ELR (cell line): ENCODE measurements around the gene PRM3.

Experiments
- DNase-seq: peaks from one replicate; pipeline ENCODE4 v3.0.0-alpha.2; 2015; ENCODE audit warnings: low read depth

PRM3 gene

DNA sequence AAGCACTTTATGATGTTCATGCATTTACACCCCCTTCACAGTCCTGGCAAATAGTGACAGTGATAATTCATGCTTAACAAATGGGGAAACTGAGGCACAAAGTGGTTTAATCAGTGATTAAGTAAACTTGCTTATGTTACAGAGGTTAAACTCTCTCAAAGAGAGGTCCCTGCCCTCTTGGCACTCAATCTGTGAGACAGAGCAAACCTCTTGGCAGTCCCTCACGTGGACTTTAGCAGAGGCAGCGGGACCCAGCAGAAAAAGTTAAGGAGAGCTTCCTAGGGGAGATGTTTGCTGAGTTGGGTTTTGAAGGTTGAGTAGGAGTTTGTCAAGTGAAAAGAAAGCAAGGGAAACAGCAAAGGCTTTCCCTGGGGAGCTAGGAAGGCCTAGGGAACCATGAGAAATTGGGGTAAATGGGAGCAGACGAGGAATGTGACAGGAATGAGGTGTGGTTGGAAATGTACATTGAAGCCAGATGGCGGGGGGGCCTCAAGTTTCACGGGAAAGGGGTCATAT, 28.1 kb downstream of the PRM3 start:
- DNase-seq = no peak

DNA sequence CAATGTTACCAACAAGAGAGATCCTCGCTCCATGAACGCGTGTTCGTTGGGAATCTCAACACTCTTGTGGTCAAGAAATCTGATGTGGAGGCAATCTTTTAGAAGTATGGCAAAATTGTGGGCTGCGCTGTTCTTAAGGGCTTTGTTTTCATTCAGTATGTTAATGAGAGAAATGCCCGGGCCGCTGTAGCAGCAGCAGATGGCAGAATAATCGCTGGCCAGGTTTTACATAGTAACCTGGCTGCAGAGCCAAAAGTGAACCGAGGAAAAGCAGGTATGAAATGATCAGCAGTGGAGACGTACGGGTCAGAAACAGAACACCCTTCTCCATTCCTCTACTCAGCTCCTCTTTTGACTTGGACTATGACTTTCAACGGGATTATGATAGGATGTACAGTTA, 30.8 kb downstream of the PRM3 start:
- DNase-seq = no peak

DNA sequence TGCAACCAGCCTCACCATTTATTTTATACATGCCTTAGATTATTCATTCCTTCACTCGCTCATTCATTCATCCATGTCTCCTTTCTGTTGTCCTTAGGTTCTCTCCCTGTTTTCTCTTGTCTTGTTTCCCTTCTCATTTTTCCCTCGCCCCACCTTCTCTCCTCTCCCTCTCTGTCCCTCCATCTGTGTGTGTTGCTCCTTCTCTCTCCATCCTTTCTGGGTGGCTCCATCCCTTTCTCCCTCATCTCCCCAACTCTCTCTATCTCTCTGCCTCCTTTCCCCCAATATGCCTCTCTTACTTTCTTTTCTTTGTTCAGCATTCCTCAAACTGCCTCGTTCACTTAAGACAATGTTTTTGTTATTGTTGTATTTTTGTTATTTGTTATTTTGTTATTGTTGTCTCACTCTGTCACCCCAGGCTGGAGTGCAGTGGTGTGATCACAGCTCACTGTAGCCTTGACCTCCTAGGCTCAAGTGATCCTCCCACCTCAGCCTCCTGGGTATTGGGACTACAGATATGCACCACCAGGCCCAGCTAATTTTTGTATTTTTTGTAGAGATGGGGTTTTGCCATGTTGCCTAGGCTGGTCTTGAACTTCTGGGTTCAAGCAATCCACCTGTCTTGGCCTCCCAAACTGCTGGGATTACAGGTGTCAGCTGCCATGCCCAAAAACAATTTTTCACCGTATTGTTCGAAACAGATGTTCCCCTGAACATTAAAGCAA, 31.8 kb downstream of the PRM3 start:
- DNase-seq = no peak

DNA sequence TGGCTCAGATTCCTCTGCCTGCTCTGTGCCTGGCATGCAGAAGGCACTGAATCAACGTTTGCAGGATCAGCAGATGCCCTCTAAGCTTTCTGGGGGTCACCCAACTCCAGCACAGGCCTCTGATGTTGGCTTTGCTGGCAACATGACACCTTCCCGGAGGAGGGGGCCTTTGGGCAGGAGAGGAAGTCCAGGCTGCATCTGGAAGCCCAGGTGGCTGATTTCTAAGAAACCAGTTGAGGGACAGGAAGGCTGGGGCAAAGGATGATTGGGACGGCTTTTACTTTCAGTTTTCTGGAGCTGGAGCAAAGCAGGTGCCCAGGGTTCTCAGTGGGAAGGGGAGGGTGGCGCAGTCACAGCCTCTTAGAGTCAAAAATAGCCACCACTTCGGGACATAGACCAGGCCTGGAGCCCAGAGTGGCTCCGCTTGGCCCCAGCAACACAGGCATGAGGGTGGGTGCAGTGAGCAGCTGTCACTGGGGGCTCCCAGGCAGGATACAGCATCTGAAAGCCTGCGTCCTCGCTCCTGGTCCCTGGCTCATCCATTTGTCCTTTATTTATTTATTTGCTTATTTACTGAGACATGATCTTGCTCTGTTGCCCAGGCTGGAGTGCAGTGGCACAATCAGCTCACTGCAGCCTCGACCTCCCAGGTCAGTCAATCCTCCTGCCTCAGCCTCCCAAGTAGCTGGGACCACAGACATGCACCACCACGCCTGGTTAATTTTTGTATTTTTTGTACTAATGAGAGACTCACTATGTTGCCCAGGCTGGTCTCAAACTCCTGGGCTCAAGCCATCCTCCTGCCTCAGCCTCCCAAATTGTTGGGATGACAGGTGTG, 32.6 kb downstream of the PRM3 start:
- DNase-seq = no peak

DNA sequence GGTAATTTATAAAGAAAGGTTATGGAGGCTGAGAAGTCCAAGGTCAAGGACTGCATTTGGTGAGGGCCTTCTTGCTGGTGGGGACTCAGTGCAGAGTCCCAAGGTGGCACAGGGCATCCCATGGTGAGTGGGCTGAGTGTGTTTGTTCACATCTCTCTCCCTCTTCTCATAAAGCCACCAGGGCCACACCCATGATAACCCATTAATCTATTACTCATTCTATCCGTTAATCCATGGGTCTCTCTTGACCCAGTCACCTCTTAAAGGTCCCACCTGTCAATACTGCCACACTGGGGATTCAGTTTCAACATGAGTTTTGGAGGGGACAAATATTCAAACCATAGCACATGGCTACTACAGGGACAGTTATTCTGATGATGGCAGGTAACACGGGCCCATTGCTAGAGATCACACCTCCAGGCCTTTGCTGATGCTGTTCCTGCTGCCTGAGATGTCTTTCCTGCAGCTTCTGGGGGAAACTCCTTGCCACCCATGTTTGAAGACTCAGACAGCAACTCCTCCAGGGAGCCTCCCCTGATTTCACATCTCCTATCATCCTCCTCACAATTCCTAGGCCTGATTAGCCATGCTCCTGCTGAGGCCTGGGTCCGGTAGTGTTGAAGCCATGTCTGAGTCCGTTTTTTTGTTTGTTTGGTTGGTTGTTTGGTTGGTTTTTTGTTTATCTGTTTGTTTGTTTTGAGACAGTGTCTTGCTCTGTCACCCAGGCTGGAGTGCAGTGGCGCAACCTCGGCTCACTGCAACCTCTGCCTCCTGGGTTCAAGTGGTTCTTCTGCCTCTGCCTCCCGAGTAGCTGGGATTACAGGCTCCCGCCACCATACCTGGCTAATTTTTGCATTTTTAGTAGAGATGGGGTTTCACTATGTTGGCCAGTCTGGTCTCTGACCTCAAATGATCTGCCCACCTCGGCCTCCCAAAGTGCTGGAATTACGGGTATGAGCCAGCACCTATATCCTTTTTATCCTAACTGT, 33.5 kb downstream of the PRM3 start:
- no peak for DNase-seq

DNA sequence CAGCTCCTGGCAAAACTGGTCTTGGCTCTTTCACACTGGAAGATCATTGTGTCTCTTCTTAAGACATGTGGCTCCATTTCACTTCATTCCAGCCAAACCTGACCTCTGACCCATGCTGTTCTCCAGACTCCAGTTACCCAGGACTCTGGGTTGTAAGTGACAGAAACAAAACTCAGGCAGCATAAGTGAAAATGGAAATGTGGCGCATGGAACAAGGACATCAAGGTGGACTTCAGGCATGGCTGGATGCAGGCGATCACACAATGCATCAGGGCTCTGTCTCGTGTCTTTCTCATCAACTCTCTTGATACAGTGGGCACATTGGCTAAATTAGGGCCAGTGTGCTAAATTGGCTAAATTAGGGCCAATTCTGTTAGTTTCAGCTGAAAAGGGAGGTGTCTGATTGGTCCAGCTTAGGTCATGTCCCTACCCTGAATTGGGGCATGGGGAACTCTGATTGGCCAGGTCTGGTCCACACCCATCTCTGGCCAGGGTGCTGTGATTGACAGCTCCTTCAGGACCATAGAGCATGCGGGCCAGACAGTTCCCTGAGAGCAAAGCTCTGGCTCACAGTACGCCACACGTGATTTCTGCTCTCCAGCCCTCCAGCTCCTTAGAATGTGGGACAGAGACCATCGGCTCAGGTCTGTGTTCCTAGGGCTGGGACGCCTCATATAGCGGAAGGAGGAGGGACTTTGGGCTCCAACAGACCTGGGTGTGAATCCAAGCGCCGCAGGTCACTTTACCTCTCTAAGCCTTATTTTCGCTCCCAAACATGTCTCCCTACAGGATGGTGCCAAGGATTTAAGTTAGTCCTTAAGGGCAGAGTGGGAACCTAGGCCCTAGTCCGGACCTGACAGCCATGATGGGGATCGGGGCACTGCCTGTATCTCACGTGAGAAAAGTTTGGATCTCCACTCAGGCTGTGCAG, 34.9 kb downstream of the PRM3 start:
- no peak for DNase-seq

DNA sequence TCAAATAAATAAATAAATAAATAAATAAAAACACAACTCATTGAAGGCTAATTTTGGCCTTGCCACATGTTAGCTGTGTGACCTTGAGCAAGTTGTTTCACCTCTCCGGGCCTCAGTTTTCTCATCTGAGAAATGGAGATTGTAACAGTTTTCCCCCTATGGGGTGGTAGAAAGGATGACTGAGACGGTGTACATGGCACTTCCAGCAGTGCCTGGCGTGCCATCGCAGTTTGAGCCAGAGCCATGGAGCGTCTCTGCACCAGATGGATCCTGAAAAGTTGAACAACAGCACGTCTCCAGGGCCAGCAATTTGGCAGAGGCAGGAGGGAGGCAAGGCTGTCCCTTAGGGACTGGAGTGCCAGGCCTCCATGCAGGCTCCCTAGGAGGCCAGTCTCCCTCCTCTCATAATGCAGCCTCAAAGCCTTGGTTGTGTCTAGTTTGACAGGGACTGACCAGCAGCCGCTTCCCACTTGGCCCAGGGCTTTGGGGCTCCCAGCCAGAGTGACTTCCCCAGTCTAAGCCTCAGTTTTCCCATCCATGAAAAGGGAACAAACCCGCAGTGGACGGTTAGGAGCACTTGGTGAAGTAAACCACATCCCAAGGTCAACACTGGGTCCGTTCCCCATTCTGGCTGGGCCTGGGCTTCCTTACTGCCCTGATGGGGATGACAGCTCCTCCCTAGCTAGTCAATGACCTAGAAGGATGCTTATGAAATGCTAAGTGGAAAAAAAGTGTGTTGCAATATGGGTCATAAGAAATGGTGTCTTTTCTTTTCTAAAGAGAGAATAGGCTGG, 36.8 kb downstream of the PRM3 start:
- no peak for DNase-seq

DNA sequence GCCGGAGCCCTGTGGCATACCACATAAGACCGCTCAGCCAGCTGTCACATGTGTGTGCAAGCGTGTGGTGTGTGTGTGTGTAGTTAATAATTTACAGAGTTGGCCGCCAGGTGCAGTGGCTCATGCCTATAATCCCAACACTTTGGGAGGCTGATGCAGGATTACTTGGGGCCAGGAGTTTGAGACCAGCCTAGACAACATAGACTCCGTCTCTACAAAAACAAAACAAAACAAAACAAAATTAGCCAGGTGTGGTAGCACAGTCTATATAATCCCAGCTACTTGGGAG, 37.8 kb downstream of the PRM3 start:
- no peak for DNase-seq

DNA sequence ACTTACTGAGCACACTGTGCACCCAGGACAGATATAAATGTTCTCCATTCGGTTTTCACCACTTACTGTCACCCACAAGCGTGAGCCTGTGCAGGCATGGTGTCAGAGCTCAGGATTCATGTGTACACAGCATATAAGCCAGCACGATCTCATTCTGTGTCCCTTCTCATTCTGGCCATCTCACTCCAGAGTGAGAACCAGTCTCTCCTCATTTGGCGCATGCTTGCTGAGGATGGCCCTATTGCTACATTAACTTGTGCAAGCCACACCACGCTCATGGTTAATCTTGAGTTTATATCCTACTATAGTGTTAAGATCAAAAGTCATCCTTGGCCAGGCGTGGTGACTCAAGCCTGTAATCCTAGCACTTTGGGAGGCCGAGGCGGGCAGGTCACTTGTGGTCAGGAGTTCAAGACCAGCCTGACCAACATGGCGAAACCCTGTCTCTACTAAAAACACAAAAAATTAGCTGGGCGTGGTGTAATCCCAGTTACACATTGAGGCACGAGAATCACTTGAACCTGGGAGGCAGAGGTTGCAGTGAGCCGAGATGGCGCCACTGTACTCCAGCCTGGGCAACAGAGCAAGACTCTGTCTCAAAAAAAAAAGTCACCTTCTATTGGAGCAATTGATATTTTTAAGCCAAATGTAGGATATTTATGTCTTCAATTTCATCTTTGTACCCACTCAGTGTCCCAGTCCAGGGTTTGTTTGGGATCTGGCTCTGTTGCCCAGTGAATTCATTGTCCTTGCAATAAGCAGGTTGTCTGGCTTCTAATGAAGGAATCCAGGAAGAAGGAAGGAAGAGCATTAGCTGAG, 38.3 kb downstream of the PRM3 start:
- peak; percentile 63 for DNase-seq

DNA sequence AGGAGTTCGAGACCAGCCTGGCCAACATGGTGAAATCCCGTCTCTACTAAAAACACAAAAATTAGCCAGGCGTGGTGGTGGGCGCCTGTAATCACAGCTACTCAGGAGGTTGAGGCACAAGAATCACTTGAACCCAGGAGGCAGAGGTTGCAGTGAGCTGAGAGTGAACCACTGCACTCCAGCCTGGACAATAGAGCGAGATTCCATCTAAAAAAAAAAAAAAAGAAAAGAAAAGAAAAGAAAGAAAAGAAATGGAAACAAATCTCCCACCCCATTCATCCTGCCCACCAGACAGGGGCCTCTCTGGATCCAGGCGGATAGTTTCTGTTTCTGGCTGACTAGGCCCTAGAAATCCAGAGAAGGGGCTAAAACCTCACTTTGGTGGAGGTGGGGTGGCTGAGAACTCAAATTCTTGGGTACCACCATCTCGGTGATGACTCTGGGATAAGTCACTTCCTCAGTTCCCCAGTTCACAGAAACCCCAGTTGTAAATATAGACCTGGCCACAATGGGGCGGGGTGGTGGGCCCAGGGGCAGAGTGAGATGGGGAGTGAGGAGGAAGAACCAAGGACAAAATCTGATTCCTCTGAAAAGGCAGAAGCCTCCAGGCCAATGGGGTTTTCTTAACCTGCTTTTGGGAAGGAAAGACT, 39.6 kb downstream of the PRM3 start:
- DNase-seq = peak; percentile 82

DNA sequence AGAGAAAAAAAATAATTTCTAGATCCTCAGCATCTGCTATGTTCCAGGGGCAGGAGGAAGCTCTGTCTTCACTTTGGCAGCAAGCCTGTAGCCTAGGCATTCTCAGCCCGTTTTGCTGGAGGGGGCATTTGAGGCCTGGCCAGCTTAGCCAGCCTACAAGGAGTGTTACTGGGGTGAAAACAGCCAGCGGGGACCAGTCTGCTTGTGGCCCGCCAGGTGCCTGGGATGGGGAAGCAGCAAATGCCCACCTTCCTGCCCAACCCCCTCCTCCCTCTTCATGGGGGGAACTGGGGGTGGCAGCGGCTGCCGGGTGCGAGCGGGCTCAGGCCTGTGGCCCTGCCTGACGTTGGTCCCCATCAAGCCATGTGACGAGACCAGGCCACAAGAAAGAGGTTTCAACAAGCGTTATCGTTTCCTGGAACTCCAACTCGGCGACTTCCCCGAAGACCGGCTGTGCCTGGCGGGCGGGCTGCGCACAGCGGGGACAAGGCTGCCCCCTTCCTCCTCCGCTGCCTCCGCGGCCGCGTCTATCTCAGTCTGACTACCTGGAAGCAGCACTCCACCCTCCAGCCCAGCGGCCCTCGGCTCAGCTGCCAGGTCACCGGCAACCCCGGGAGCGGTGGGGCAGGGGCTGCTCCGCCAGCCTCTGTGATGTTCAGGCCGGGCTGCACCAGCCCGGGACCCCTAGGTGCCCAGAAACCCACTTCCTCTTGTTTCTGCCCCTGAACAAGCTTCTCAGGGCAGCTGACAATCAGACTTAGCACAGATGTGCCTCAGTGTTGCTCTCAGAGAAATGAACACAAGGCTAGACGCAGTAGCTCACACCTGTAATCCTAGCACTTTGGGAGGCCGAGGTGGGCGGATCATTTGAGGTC, 40.3 kb downstream of the PRM3 start:
- no peak for DNase-seq

DNA sequence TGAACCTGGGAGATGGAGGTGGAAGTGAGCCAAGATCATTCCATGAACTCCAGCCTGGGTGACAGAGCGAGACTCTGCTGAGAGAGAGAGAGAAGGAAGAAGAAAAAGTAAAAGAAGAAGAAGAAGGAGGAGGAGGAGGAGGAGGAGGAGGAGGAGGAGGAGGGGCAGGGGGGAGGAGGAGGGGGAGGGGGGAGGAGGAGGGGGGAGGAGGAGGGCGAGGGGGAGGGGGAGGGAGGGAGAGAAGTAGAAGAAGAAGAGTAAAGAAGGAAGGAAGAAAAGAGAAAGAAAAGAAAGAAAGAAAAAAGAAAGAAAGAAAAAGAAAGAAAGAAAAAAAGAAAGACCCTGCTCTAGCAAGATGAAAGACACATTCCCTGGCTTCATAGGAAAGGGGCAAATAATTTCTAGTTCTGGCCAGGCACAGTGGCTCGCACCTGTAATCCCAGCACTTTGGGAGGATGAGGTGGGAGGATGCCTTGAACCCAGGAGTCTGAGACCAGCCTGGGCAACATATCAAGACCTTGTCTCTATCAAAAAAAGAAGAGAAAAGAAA, 41.1 kb downstream of the PRM3 start:
- no peak for DNase-seq

DNA sequence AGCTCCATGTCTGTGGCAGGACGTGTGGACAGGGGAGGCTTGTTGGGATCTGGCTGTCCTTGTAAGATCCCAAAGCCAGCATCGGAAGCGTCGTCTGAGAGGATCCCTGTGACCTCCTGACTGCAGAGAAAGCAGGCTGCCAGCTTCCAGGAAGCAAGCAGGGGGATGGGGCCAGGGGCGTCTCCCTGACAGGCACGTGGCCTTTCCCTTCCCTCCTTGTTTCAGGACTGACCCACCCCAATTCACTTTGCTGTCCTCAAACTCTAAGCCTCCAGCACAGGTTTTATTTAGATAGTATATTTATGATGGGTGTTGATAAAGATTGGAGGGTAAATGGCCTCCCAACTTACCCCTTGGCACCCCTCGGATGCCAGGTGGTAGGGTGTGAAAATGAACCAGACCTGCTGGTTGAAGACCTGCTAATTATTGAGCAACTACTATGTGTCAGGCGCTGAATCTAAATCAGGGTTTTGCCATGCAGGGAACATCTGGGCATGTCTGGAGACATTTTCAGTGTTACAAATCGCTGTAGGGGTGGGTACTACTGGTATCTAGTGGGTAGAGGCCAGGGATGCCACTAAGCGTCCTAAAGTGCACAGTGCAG, 42.0 kb downstream of the PRM3 start:
- no peak for DNase-seq

DNA sequence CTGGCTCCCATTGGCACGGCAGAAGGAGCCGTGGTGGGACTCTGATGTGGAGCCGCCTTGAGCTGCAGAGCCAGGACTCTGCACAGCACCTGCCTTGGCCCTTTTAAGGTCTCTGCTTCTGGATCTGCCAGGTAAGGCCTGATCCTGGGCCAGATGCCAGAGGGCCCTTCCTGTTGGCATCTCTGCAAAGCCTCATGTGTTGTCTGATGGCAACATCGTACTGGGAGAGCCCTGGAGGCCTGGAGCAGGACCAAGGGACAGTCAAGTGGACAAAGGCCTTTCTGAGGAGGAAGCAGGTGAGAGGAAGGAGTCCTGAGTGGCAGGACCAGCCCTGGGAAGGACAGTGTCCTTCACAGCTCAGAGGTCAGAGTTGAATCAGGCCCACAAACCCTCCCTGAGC, 43.5 kb downstream of the PRM3 start:
- no peak for DNase-seq

DNA sequence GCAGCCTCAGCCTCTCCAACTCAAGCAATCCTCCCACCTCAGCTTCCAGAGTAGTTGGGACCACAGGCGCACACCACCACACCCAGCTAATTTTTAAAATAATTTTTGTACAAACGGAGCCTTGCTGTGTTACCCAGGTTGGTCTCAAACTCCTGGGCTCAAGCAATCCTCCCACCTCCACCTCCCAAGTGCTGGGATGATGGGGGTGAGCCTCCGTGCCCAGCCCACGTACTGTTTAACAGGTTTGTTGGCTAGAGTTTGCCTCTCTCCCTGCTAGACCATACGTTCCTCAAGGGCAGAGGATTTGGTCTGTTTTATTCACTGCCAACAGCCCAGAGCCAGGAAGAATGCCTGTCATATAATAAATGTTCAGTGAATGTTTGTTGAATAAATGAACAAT, 44.0 kb downstream of the PRM3 start:
- no peak for DNase-seq

DNA sequence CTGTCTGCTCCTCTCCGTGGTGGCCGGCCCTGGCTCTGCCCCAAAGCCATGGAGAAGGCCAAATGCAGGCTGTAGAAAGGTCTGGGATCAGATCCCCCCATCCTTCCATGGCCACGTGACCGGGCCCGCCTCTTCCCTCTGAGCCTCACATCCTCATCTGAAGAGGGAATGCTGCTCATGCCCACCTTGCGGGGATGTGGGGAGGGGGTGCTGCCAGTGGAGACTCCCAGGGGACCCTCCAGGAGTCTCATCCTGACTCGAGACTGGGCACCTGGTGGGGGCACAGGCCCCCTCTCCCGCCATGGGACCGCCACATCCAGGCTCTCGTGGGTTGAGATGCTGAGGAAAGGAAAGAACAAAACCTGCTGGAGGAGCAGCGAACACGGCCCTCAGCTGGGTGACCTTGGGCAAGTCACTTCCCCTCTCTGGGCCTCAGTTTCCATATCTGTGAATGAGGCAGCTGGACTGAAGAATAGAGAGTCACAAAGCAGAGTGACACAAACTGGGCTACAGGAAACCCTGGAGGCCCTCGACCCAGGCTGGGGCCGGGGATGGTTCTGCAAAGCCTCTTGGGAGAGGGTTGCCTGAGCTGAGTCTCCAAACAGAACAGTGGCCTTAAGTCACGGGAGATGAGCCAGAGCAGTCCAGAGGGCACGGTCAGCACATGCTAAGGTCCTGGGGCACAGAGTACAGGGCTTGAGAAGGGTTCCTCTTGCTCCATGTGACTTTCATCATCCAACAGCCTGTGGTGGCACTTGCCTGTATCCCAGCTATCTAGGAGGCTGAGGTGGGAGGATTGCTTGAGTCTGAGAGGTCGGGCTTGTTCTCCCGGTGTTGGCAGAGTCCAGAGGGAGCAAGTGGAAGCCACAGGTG, 47.5 kb downstream of the PRM3 start:
- DNase-seq = no peak
